Measurements from ENCODE around the gene ACBD3.

The ACBD3 gene

GRCh38 chr1:226148121-226148648, 38.4 kb downstream of the ACBD3 start:
- no peak for TF ChIP-seq MYC (IDR thresholded peaks at IDR 0.05; ENCODE audit: low read depth, low read length)
- no peak for TF ChIP-seq CTCF (IDR thresholded peaks at IDR 0.05; ENCODE audit: low read depth, low read length)
- TF ChIP-seq, protein P1, sequence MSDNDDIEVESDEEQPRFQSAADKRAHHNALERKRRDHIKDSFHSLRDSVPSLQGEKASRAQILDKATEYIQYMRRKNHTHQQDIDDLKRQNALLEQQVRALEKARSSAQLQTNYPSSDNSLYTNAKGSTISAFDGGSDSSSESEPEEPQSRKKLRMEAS (IDR thresholded peaks at IDR 0.05; ENCODE audit: low read depth, low read length): no peak
- TF ChIP-seq POLR2A (IDR thresholded peaks at IDR 0.05; ENCODE audit: extremely low read depth, insufficient read length): no peak
- no peak for DNase-seq (ENCODE audit: low read depth)
- H3K4me3 ChIP-seq (ENCODE audit: low read depth, low read length): no peak overlapping the region

DNA sequence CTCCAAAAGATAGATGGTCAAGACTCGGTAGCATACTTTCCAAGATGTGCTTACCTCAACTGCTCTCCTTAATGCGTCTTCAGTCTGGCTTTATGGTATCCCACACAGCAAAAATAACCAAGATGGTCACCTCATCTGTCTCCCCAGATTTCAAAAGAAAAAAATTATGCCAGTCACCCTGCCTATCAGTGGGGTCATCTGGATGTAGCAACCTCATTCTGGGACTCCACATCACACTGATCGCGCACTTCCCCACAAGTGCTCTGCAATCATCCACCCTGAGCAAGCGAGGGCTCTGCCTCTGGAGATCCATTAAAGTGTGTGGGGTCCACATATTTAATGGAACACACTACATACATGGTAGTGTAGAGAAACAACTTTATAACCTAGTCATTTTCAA, 42.5 kb downstream of the ACBD3 start:
- no peak for DNase-seq (ENCODE audit: low read depth)
- TF ChIP-seq, protein P1 (IDR thresholded peaks at IDR 0.05; ENCODE audit: low read depth, low read length): no peak
- TF ChIP-seq POLR2A (IDR thresholded peaks at IDR 0.05; ENCODE audit: extremely low read depth, insufficient read length) (no peak), MYC (IDR thresholded peaks at IDR 0.05; ENCODE audit: low read depth, low read length) (no peak), CTCF (IDR thresholded peaks at IDR 0.05; ENCODE audit: low read depth, low read length) (no peak)
- H3K4me3 ChIP-seq (ENCODE audit: low read depth, low read length): no peak overlapping the region

GRCh38 chr1:226135709-226136108, 50.8 kb downstream of the ACBD3 start:
- no peak for DNase-seq (ENCODE audit: low read depth)
- H3K4me3 ChIP-seq (ENCODE audit: low read depth, low read length): no peak overlapping the region
- TF ChIP-seq POLR2A (IDR thresholded peaks at IDR 0.05; ENCODE audit: extremely low read depth, insufficient read length) (no peak), CTCF (IDR thresholded peaks at IDR 0.05; ENCODE audit: low read depth, low read length) (no peak), MYC (IDR thresholded peaks at IDR 0.05; ENCODE audit: low read depth, low read length) (no peak)
- TF ChIP-seq, protein P1 (IDR thresholded peaks at IDR 0.05; ENCODE audit: low read depth, low read length): no peak

- no peak overlapping the region for H3K4me3 ChIP-seq (ENCODE audit: low read depth, low read length)
- DNase-seq (ENCODE audit: low read depth): no peak
- no peak for TF ChIP-seq CTCF (IDR thresholded peaks at IDR 0.05; ENCODE audit: low read depth, low read length)
- no peak for TF ChIP-seq MYC (IDR thresholded peaks at IDR 0.05; ENCODE audit: low read depth, low read length)
- TF ChIP-seq POLR2A (IDR thresholded peaks at IDR 0.05; ENCODE audit: extremely low read depth, insufficient read length): no peak
- TF ChIP-seq, protein P1 (IDR thresholded peaks at IDR 0.05; ENCODE audit: low read depth, low read length): no peak
Measured at GRCh38 chr1:226135059-226135651, 51.4 kb downstream of the ACBD3 start.

GRCh38 chr1:226134170-226135058, 52.1 kb downstream of the ACBD3 start:
- H3K4me3 ChIP-seq (ENCODE audit: low read depth, low read length): no peak overlapping the region
- no peak for DNase-seq (ENCODE audit: low read depth)
- no peak for TF ChIP-seq POLR2A (IDR thresholded peaks at IDR 0.05; ENCODE audit: extremely low read depth, insufficient read length)
- TF ChIP-seq, protein P1 (IDR thresholded peaks at IDR 0.05; ENCODE audit: low read depth, low read length): no peak
- TF ChIP-seq MYC (IDR thresholded peaks at IDR 0.05; ENCODE audit: low read depth, low read length): no peak
- TF ChIP-seq CTCF (IDR thresholded peaks at IDR 0.05; ENCODE audit: low read depth, low read length): no peak

Measured in NB4 (cell line).